Endodermal cell (in vitro differentiated cells): ENCODE data around the gene TTYH2. TPM values are rescaled to one million over a fixed set of nuclear protein-coding genes. Genes with fewer than 3 reads are reported as not detected.

ENCODE experiments used
- DNase-seq: peaks from one replicate; pipeline ENCODE4 v3.0.0-alpha.2; 2017
- H3K27ac ChIP-seq: 2 replicates; pipeline ENCODE4 v1.5.1; 2013; ENCODE audit warnings: mild to moderate bottlenecking, low read depth, low read length, moderate library complexity
- H3K27me3 ChIP-seq: 2 replicates; pipeline ENCODE4 v1.6.1; 2013; ENCODE audit warnings: mild to moderate bottlenecking, low read length, moderate library complexity; ENCODE audit not compliant: insufficient read depth, control insufficient read depth, poor library complexity, severe bottlenecking
- H3K36me3 ChIP-seq: 2 replicates; pipeline ENCODE4 v1.7.0; 2013; ENCODE audit warnings: mild to moderate bottlenecking, low read length, moderate library complexity; ENCODE audit not compliant: control insufficient read depth, insufficient read depth
- H3K4me1 ChIP-seq: one replicate; pipeline ENCODE4 v1.7.0; 2013; ENCODE audit warnings: low read length; ENCODE audit not compliant: control insufficient read depth, insufficient read depth
- H3K4me3 ChIP-seq: 2 replicates; pipeline ENCODE4 v1.5.1; 2013; ENCODE audit warnings: mild to moderate bottlenecking, low read length, moderate library complexity
- H3K9ac ChIP-seq: 2 replicates; pipeline ENCODE4 v1.6.1; 2013; ENCODE audit warnings: mild to moderate bottlenecking, low read length, moderate library complexity; ENCODE audit not compliant: poor library complexity, severe bottlenecking; ENCODE audit errors: extremely low read depth
- H3K9me3 ChIP-seq: 2 replicates; pipeline ENCODE4 v1.6.1; 2013; ENCODE audit warnings: mild to moderate bottlenecking, low read length, moderate library complexity; ENCODE audit not compliant: control insufficient read depth
- H3K27ac Mint-ChIP-seq: 2 replicates; pipeline ENCODE4 v1.8.0; 2020; ENCODE audit warnings: mixed read lengths
- H3K27me3 Mint-ChIP-seq: 2 replicates; pipeline ENCODE4 v1.8.0; 2021; ENCODE audit warnings: mild to moderate bottlenecking, mixed read lengths; ENCODE audit not compliant: insufficient read depth
- H3K36me3 Mint-ChIP-seq: 2 replicates; pipeline ENCODE4 v1.8.0; 2020; ENCODE audit warnings: low read depth, mixed read lengths
- H3K4me1 Mint-ChIP-seq: 2 replicates; pipeline ENCODE4 v1.8.0; 2020; ENCODE audit warnings: mixed read lengths
- H3K4me3 Mint-ChIP-seq: 2 replicates; pipeline ENCODE4 v1.8.0; 2020; ENCODE audit warnings: mild to moderate bottlenecking, moderate library complexity, mixed read lengths
- H3K9me3 Mint-ChIP-seq: 2 replicates; pipeline ENCODE4 v1.8.0; 2020; ENCODE audit warnings: mild to moderate bottlenecking, mixed read lengths
- WGBS, 2 experiments: methylation state at CpG; one replicate each; pipeline versions ENCODE4 v1.1.5 to v1.1.7; 2013; ENCODE audit warnings: missing lambda C conversion rate in 2 of 2, mixed read lengths in 1 of 2; ENCODE audit not compliant: insufficient coverage in 1 of 2, insufficient read length in 1 of 2; 5-methylcytosine and 5-hydroxymethylcytosine counted together
- total RNA-seq, 2 donors: library from RNA; stranded (reverse); fragmentation: NEBNext Ultra II Directional in 1 of 2; extraction: Animal tissue kit (Norgen Biotek cat#: 25700) in 1 of 2; gene quantifications; 2 replicates in 1 of 2; 3 replicates in 1 of 2; pipeline ENCODE4 v1.2.1, GENCODE V29; 2021
- TF ChIP-seq, protein P1 (sequence below): fragments of 200-600 bp; sonication (generic); conservative IDR thresholded peaks from 2 replicates; pipeline ENCODE4 v1.5.0; 2021; ENCODE audit warnings: antibody characterized with exemption, mild to moderate bottlenecking

Gene TTYH2
- total RNA-seq, 2 donors from 2014 or later, result 1.2 to 1.6 TPM

DNA sequence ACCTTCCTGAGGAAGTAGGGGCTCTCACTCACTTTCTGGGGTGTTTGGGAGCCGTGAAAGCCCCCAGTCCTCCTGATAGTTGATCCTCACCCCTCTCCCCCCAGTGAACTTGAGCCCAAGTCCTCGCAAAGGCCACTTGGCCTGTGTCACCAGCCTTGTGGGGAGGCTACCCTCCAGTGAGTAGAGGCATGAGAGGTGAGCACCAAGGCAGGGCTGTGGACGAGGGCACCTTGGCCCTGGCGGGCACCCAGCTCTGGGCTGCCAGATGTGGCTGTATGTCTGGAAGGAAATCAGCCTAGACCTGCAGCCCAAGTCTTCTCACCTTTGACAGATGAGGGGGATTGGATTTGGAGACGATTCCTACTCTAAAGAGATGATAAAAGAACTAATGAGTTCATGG is 3.1 kb downstream of the TTYH2 start:
- Histone ChIP-seq H3K27ac (no peak overlapping the region), H3K4me1 (peaks cover under 1% of the 10 kb centered on the region), H3K9me3 (no peaks in the 10 kb centered on the region), H3K4me3 (no peak overlapping the region), H3K36me3 (no peaks in the 10 kb centered on the region), H3K9ac (no peak overlapping the region), H3K27me3 (peaks cover 38% of the 10 kb centered on the region)
- no peaks in the 10 kb centered on the region for H3K9me3 Mint-ChIP-seq
- no peaks in the 10 kb centered on the region for H3K36me3 Mint-ChIP-seq
- no peak for DNase-seq
- peaks cover 50% of the 10 kb centered on the region for H3K27me3 Mint-ChIP-seq
- no peak overlapping the region for H3K4me3 Mint-ChIP-seq
- H3K27ac Mint-ChIP-seq, result no peak overlapping the region
- 90 to 91% methylated on average over 3 to 5 of the region's 5 CpGs for WGBS, 2 experiments
- TF ChIP-seq, protein P1, sequence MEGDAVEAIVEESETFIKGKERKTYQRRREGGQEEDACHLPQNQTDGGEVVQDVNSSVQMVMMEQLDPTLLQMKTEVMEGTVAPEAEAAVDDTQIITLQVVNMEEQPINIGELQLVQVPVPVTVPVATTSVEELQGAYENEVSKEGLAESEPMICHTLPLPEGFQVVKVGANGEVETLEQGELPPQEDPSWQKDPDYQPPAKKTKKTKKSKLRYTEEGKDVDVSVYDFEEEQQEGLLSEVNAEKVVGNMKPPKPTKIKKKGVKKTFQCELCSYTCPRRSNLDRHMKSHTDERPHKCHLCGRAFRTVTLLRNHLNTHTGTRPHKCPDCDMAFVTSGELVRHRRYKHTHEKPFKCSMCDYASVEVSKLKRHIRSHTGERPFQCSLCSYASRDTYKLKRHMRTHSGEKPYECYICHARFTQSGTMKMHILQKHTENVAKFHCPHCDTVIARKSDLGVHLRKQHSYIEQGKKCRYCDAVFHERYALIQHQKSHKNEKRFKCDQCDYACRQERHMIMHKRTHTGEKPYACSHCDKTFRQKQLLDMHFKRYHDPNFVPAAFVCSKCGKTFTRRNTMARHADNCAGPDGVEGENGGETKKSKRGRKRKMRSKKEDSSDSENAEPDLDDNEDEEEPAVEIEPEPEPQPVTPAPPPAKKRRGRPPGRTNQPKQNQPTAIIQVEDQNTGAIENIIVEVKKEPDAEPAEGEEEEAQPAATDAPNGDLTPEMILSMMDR, result no peak
- peaks cover 16% of the 10 kb centered on the region for H3K4me1 Mint-ChIP-seq

DNA sequence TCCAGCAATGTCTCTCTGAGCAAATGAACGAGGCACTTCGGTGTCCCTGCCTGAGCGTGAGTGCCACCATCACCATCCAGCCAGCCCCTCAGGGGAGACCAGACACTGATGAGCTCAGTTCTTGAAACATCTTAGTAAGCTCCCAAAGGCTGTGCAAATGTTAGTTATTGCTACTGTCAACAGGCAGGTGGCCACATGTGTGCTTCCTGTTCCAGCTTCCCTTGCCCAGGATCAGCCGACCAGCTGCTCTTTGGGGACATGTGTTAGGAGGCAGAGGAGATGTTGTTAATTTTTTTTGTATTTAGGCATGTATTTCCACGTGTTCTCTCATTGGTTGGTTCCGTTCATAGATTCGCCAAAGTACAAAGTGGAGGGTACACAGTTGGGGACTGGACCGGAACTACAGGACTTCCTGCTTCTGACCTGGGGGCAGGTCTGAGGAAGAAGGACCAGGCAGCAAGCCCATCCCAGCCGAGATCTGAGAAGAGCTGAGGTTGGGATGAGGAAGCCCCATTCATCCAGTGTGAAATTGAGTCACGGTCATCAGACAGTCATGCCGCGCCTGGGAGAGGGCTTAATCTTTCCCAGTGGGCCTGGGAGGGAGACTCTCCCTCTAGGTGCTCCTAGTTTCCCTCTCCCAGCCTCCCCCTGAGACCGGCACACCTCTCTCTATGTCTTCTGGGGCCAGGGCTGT is 3.8 kb downstream of the TTYH2 start:
- no peak overlapping the region for H3K27ac Mint-ChIP-seq
- no peaks in the 10 kb centered on the region for H3K36me3 ChIP-seq
- H3K27me3 Mint-ChIP-seq, result peaks cover 43% of the 10 kb centered on the region
- DNase-seq, result no peak
- no peaks in the 10 kb centered on the region for H3K36me3 Mint-ChIP-seq
- H3K4me1 ChIP-seq, result no peaks in the 10 kb centered on the region
- H3K27ac ChIP-seq, result no peak overlapping the region
- peaks cover 34% of the 10 kb centered on the region for H3K27me3 ChIP-seq
- H3K9me3 Mint-ChIP-seq, result no peaks in the 10 kb centered on the region
- H3K4me3 Mint-ChIP-seq, result no peak overlapping the region
- no peaks in the 10 kb centered on the region for H3K9me3 ChIP-seq
- no peak overlapping the region for H3K4me3 ChIP-seq
- TF ChIP-seq, protein P1, result no peak
- no peak overlapping the region for H3K9ac ChIP-seq
- WGBS, 2 experiments, result 89 to 96% methylated on average over 9 to 13 of the region's 13 CpGs
- H3K4me1 Mint-ChIP-seq, result peaks cover 10% of the 10 kb centered on the region

DNA sequence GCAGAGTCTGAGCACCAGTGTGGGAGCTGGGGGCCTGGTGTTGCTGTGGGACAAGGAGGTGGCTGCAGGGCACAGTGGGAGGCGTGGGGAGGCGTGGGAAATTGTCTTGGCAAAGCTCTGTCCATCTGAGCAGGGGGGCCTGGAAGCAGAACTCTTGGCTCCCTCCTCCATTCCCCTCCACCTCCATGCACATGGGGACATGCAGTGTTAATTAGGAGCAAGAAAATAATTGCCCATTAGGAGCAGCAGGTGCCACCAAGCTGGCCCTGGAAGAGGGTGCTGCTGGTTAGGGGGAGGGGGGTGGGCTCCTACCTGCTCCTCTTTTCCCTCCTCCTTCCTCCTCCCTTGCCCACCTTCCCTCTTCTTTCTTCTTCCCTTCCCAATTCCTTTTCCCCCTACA is 4.5 kb downstream of the TTYH2 start:
- Histone ChIP-seq H3K9me3 (no peaks in the 10 kb centered on the region), H3K27ac (no peak overlapping the region), H3K9ac (no peak overlapping the region), H3K27me3 (peaks cover 27% of the 10 kb centered on the region), H3K4me3 (no peak overlapping the region), H3K36me3 (no peaks in the 10 kb centered on the region), H3K4me1 (no peaks in the 10 kb centered on the region)
- Mint-ChIP-seq H3K4me3 (no peak overlapping the region), H3K27ac (no peak overlapping the region), H3K27me3 (peaks cover 36% of the 10 kb centered on the region), H3K9me3 (no peaks in the 10 kb centered on the region), H3K36me3 (no peaks in the 10 kb centered on the region), H3K4me1 (peaks cover 8% of the 10 kb centered on the region)
- no peak for DNase-seq
- 93% methylated on average over 2 of the region's 2 CpGs; no CpG with 5 or more reads in 1 of the 2 experiments for WGBS, 2 experiments
- TF ChIP-seq, protein P1, result no peak
